AML-193 (cell line): Measurements from ENCODE around the gene KRTAP10-1.

Experiments used
- DNase-seq, 2 experiments: peaks; one replicate each; lab custom pipeline; 2025; lab: John Stamatoyannopoulos, UW

The KRTAP10-1 gene

DNA sequence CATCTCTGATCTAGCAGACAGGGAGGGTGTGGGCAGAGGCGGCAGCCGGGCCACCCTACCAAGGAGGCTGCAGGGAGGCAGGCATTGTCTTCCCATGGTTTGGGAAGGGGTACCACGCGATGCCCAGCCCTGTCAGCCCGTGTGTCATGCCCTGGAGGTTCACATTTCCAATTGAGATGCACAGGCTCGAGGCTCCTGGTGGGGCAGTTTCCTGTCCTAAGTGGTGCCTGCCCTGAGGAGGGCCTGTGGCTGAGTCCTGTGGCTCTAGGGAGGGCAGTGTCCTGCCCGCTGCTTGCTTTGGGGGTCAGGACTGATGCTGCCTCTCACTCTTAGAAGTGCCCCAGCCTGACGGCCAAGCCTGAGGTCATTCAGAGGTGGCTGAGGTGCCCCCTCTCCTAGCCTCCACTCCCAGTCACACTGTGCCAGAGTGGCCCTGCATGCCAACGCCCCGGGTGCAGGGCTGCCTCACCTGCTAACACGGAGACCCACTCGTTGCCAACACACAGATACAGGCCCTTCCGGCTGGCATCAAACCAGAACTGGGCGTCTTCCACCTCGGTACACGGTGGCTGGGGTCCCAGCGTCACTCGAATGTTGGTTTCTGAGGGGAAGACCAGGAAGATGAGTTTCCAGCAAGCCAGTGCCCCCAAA is 11.9 kb downstream of the KRTAP10-1 start:
- no peak for DNase-seq

DNA sequence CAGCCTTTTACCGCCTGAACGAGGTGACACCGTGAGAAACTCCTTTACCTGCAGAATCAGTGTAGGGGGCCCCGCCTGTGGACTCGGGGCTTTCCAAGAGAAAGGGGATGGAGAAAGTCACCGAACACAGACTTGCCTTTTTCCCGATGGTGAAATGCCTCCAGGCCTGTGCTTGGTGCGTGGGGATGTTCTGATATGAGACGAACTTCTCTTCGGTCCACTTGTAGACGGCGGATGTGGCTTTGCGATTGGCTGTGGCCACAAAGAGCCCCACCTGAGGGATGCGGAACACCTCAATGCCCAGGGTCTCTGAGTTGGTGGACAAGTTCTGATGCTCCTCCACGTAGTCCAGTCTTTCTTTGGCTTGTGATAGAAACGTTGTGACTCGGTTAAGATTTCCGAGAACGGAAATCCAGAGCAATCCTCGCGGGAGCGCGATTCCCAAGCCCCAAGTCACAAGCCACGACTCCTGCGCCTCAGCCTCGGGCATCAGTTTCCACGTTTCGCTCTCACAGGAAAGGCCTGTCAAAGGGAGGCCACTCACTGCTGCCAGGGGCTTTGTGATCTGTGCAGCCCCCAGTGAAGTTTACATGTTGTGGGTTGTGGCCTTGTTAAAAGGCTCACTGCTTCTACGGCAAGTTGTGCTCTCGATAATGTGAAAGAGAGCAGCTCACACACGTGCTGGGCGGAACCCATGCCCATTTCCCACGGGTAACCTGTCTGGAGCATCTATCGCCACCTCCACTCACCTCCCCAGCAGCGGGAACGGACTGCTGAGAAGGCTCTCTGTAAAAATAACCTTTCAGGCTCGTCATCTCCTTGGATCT is 12.6 kb downstream of the KRTAP10-1 start:
- DNase-seq = no peak

DNA sequence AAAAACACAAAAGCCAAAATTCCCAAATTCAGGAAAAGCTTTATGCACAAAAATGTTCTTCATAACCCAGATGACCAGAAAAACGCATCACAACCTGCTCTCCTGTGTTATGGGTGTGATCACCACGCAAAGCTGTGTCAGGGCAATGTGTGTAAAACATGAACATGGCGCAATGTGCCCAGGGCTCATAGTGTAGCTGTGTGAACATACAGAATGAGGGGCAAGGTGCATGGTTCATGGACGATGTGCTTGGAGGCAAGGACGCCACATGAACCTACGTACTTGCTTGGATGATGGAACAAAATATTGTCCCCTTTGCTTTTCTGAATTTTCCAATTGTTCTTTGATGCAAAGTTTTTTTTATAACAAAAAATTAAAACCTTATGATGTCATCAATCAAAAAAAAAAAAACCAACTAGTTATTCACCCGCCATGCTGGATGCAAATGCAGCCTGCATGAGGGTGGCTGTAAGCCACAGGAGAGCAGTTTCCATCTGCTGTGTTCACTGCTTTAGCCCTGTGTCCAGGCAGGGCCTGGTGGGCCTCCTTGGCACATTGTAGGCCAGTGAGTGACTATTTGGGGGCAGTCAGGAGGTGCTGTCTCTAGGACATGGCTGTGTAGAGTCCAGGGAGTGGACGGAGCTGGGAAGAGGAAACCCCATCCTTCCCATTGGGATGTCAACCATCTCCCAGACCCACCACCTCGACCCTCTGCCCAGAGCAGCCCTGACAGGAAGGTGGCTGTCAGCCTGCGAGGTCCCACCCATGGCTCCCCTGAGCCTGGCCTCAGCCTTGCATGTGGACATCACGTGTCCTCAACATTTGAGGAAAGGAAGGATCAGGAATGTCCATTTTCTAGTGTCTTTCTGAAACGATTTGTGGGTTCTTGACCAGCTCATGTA is 13.6 kb downstream of the KRTAP10-1 start:
- DNase-seq = no peak

DNA sequence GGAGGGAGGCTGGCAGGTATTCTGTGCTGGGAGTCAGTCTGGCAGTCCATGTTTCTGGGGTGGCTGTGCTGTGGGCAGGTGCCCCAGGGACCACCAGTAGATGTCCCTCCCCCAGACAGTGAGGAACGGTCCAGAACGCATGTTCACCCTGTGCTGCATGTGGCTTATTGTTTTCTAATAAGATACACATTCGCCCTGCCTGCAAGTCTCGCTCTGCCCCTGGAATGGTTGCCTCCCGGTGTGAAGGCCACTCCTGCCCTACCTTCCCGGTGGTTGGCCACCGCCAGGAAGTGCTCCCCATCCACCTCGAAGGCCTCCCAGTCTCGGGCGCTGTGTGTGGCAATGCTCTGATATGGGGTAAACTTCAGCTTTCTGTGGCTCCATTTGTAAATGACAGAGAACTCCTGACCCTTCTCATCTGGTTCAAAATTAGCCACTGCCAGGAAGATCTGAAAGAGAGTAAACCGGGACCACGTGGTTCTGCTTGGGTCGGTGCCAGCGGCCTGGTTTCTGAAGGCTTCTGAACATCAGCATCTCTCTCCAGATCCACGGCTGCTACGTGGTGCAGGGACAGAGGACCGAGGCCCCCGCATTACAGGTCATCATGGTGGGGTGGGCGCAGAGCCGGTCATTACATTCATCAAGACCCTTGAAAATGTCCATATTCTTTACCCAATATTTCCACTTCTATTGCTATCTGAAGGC is 14.5 kb downstream of the KRTAP10-1 start:
- no peak for DNase-seq

DNA sequence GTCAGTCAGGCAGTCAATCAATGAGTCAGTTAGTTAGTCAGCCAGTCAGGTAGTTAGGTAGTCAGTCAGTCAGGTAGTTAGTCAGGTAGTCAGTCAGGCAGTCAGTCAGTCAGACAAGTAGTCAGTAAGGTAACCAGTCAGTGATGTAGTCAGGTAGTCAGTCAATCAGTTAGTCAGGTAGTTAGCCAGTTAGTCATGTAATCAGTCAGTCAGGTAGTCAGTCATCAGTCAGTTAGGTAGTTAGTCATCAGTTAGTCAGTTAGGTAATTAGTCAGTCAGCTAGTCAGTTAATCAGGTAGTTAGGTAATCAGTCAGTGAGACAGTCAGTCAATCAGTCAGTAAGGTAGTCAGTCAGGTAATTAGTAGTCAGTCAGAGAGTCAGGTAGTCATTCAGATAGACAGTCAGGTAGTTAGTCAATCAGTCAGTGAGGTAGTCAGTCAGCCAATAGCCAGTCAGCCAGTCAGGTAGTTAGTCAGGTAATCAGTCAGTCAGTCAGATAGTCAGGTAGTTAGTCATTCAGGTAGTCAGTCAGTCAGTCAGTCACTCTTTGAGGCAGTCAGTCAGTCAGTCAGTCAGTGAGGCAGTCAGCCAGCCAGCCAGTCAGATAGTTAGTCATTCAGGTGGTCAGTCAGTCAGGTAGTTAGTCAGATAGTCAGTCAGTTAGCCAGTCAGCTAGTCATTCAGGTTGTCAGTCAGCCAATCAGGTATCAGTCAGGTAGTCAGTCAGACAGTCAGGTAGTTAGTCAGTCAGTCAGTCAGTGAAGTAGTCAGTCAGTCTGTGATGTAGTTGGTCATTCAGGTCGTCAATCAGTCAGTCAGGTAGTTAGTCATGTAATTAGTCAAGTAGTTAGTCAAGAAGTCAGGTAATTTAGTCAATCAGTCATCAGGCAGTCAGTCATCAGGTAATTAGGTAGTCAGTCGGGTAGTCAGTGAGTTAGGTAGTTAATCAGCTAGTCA is 15.3 kb downstream of the KRTAP10-1 start:
- no peak for DNase-seq

DNA sequence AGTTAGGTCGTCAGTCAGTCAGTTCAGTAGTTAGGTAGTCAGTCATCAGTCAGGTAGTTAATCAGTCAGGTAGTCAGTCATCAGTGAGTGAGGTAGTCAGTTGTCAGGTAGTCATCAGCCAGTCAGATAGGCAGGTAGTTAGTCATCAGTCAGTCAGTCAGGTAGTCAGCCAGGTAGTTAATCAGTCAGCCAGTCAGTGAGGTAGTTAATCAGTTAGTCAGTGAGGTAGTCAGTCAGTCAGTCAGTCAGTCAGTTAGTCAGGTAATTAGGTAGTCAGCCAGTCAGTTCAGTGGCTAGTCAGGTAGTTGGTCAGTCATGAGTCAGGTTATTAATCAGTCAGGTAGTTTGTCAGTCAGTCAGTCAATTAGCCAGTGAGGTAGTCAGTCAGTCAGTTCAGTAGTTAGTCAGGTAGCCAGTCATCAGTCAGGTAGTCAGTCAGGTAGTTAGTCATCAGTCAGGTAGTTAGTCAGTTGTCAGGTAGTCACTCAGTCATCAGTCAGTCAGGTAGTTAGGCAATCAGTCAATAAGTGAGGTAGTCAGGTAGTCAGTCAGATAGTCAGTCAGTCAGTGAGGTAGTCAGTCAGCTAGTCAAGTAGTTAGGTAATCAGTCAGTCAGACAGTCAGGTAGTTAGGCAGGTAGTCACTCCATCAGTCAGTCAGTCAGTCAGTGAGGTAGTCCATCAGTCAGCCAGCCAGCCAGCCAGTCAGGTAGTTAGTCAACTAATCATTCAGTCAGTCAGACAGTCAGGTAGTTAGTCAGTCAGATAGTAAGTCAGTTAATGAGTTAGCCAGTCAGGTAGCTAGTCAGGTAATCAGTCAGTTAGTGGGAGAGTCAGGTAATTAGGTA is 16.2 kb downstream of the KRTAP10-1 start:
- no peak for DNase-seq

DNA sequence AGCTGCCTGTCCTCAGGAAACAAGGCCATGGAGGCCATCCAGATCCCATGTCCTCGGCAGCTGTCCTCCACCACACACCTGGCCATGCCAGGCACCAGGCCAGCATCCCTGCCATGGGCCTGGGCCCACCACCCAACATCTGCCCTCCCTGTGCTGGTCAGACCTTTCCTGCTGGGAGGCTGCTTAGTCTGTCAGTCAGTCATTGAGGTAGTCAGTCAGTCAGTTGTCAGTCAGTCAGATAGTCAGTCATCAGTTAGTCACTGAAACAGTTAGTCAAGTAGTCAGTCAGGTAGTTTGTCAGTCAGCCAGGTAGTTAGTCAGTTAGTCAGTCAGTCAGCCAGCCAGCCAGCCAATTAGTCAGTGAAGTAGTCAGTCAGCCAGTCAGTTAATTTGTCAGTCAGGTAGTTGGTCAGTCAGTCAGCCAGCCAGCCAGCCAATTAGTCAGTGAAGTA is 17.2 kb downstream of the KRTAP10-1 start:
- no peak for DNase-seq

DNA sequence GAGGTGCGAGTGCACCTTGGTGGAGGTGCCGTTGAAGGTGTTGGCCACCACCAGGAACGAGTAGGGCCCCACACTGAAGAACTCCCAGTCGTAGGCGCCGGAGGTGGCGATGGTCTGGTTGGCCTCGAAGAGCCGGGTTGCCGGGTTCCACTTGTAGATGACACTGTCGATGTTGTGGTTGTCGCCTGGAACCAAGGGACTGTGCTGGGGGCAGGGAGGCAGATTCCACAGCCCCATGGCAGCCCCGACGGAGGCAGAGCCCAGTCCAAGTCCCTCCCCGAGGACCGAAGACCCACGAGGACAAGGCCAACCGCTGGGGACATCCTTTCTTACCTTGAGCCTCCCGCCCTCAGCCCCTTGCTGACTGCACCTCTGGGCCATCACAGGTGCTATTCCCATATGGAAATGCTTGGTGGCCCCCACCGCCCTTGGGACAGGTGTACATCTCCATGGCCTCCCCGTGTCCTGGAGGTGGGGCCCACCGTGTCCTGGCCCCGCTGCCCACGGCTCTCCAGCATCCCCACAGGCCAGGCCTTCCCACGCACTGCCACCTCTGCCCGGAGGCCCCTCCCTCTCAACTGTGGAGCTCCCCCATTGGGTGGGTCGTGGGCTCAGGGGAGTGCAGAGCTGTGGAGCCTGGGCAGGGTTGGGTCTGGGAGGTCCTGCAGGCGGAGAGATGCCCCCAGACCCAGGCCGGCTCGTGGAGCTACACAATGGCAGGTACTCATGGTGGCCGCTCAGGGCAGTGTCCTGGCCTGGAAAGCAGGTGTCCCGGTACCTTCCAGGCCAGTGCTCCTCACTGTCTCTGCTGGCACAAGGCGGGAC is 17.9 kb downstream of the KRTAP10-1 start:
- no peak for DNase-seq

DNA sequence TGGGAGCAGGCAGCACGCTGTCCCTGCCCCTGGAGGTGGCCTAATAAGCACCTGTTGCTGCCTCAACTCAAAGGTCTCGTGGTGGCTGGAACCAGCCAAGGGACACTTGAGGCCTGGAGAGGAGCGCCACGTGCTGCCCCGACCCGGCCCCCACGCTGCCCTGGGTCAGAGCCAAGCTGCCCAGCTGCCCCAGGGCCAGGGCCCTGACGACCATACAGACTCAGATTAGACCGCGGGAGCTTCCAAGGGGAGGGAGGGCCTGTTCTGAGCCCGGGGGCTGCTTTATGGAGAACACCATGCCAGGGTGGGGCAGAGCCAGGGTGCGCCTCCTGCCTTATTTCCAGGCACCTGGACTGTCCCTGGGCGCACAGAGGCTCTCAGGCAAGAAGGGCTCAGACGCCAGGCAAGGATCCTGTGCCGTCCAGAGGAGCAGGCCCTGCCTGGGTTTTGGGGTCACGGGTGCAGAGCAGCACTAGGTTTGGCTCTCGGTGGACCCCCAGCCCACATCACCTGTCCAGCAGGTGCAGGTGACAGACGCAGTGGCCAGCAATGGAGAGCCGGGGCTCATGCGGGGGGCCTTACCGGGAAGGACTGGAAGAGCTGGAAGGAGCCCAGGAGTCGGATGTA is 18.6 kb downstream of the KRTAP10-1 start:
- DNase-seq = no peak

DNA sequence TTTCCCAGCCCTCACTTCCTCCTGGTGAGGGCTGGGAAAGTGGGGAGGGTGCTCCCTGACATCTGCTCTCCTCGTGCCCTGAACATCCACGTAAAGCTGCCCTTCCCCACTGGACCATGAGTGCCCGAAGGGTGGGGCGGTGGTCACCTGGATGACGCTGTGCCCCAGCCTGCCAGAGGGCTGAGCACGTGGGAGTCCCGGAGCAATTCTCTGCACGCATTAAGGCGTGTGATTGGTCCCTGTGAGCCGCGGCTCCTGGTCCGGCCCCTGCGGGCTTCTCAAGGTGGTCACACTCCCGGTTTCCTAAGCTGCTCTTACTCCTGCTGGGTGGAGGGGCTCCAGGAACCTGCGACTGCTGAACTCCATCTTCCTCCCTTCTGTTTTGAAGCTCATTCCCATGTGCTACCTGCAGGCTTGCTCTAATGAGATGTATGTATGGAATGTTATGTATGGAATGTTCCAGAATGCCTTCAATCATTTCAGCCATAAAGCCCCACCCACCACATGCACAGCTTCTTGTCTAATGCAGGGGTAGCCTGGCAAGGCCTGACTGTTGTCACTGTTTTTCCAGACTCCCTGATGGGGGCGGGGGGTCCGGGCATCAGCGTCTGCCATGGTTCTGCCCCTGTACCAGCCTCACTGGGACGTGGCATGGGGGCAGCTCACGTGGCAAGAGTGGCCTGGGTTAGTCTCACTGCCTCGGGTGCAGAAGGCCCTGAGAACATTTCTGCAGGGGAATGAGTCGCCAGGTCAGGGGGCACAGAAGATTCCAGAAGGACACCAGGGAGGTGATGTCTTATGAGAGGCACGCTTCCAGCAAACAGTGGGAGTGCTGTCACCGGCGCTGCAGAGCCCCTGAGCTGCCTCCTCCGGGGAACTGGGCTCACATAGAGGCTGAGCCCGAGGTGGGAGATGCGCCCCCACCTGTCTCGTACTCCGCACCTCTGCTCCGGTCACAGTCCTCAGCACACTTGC is 19.4 kb downstream of the KRTAP10-1 start:
- DNase-seq = no peak

DNA sequence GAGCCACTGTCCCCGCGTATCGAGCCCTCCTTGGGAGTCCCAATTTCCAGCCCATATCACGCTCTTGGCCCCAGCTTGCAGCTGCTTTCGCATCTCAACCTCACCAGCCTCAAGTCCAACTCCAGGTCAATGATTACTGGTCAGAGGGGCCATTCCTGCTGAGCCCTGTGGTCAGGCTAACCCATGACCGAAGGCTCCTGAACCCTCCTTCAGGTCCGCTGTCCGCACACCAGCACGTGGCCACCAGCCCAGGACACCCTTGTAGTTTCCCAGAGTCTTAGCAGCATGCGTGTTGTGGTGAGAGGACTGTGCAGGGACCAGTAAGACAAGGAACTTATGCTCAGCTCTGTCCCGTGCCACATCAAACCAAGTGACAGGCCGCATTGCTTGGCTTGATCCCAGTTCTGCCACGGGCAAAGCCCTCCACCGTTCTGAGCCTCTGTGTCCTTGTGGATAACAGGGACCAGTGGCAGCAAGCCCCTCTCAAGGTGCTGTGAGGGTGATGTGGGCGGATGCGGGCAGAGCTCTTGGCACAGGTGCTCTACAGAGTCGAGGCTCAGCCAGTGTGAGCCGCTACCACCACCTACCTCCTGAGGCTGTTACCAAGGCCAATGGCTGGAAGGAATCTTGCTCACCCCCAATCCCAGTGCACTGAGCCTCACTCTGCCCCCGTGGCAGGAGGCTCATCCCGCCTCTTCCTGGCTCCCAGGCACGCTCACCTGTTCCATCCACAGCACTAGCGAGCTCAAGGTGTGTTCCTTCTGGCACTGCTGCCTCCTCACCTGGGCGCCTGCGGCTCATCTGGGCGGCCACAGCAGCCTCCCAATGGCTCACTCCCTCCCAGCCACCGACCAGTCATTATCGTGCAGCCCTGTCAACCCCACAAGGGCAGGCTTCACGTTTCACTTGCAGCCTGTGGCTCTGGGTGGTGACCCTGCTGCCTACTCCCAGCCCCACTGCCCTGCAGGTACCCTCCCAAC is 20.4 kb downstream of the KRTAP10-1 start:
- DNase-seq = no peak

DNA sequence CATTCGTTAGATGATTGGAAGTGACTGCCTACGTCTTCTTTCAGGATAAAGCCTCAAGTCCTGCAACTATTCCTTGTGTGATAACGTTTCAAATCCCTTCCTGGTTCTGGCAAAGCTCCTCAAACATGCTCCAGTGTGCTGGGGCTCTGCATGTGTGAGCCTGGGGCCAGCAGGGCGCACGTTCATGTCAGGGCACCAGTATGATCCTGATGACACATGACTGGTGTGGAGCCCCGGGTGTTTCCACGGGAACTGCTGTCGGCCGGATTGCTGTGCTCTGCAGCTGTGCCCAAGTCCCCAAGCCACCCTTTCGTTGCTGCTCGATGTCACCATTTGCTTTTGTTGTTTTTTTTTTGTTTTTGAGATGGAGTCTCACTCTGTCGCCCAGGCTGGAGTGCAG is 21.3 kb downstream of the KRTAP10-1 start:
- no peak for DNase-seq

DNA sequence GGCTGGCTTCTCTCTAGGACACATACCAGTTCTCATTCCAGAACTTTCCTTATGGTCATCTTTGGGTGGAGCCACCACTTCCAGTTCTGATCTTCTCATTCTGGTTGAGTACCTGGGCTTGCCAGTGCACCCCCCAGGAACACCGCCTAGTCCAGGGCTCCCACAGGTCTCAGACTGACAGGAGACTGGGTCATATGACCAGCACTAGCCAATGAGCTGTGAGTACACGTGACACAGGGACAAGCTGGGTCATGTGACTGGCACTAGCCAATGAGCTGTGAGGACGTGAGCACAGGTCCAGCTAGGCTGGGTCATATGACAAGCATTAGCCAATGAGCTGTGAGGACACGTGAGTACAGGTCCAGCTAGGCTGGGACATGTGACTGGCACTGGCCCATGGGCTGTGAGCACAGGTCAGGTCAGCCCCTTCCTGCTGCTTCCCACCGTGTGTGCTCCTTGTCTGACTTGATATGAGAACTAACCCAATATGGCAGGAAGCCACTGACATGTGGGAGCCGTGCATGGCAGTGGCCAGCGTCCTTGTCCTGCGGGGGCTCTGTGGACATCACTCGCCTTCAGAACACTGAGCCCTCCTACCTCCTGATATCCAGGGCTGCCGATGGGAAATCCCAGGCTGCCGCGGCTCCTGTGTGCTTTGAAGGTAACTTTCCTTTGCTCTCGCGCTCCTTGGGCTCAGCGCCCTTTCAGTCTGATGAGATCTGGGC is 22.7 kb downstream of the KRTAP10-1 start:
- DNase-seq = no peak

DNA sequence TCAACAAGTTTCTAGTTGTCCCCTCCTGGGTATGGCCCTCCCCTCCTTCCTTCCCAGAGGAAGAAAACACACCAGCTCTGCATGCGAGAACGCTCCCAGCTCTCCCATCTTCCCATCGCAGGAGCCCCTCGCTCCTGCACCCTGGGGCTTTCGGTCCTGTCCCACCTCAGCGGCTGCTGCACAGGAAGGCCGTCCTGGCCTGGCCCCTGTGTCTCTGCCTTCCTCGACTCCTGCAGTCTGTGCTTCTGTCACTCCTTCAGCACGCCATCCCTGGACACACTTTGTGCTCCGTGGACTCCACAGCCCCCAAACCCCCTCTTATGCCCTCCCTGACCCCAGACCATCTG is 23.2 kb downstream of the KRTAP10-1 start:
- no peak for DNase-seq

DNA sequence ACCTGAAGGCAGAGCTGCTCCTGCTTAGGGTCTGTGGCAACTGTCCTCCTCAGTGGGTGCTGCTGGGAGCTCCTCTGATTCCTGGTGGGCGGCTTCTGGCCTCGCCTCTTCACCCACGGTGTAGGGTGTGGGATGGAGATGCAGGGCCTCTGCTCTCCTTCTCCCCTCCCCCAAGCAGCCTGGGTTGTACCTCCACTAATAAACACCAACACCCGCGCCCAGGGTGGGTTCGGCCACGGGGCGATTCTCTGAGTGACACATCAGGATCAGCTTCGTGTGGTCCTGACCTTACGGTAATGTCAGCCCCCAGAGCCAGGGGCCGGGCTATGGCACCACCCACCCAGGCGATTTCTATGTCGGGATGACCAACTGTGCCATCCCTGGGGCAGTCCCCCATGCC is 23.7 kb downstream of the KRTAP10-1 start:
- no peak for DNase-seq
